ENCODE measurements around the gene MYO1A.

- TF ChIP-seq POLR2A (IDR thresholded peaks at IDR 0.05), result no peak
- no peak for TF ChIP-seq CTCF (IDR thresholded peaks at IDR 0.05)
- no peak for TF ChIP-seq EP300 (IDR thresholded peaks at IDR 0.05)
- TF ChIP-seq POLR2AphosphoS5 (IDR thresholded peaks at IDR 0.05), result no peak
Measured at GRCh38 chr12:56995201-56995929, 54.6 kb downstream of the MYO1A start.
